ENCODE results near the gene CEACAM20.
"Not testable (repeated sequence)": the region's sequence is repeated elsewhere in the genome, so short reads cannot be mapped to it uniquely, and the experiment has no call there.

Gene CEACAM20

DNA sequence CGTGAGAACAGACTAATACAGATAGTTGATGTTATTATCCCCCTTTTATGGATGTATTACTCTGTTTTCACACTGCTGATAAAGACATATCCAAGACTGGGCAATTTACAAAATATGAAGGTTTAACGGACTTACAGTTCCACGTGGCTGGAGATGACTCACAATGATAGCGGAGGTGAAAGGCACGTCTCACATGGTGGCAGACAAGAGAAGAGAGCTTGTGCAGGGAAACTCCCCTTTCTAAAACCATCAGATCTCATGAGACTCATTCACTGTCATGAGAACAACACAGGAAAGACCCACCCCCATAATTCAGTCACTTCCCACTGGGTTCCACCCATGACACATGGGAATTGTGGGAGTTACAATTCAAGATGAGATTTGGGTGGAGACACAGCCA is 60.7 kb downstream of the CEACAM20 start:
- FAIRE-seq, result not testable (repeated sequence)

DNA sequence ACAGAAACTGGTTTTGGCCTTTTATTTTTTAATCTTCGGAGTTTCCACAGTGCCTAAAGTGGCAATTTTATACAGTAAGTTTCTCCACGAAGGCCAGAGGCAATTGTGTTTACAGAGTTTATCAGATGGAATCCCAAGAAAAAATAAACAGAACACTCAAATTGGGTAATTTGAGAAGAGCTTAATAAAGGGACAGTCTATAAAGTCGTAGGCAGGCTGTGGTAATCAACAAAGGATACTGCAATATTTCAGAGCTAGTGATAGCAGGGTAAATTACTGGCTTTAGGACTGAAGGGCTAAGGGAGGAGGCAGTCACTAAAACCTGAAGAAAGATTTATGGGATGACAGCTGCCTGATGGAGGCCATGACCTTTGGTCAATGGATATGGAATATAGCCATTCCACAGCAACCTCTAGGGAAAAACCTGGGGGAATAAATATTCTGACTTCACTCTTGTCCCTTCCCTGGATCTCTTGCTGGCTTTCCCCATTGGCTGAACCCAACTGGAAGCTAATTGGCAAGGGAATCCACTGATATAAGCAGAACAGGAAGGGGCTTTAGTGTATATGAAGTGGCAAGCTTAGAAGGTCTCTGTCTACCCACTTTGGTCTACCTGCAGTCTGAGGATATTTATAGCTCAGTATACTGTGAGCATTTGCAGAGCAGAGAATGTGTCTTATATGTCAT is 66.7 kb downstream of the CEACAM20 start:
- not testable (repeated sequence) for FAIRE-seq

Measured in TTC549 (cell line).